Ishikawa (cell line): ENCODE data around the gene TLR4.

Experiments used
- CEBPB ChIP-seq: IDR thresholded peaks from 2 replicates; pipeline ENCODE4 v1.6.1; 2012
- CREB1 ChIP-seq: IDR thresholded peaks from 2 replicates; pipeline ENCODE4 v1.6.1; 2012; ENCODE audit warnings: low read depth
- EGR1 ChIP-seq: IDR thresholded peaks from 2 replicates; pipeline ENCODE4 v1.6.1; 2012
- EP300 ChIP-seq: IDR thresholded peaks from 2 replicates; pipeline ENCODE4 v1.6.1; 2012; ENCODE audit warnings: borderline replicate concordance
- FOXM1 ChIP-seq: IDR thresholded peaks from 2 replicates; pipeline ENCODE4 v1.6.1; 2012; ENCODE audit warnings: low read depth, borderline replicate concordance
- MAX ChIP-seq: IDR thresholded peaks from 2 replicates; pipeline ENCODE4 v1.6.1; 2012
- NFIC ChIP-seq: IDR thresholded peaks from 2 replicates; pipeline ENCODE4 v1.6.1; 2012
- RAD21 ChIP-seq: IDR thresholded peaks from 2 replicates; pipeline ENCODE4 v1.6.1; 2012; ENCODE audit warnings: low read depth
- REST ChIP-seq: IDR thresholded peaks from 2 replicates; pipeline ENCODE4 v1.6.1; 2012; ENCODE audit warnings: low read depth, mild to moderate bottlenecking
- TAF1 ChIP-seq: IDR thresholded peaks from 2 replicates; pipeline ENCODE4 v1.6.1; 2012; ENCODE audit warnings: low read depth, mild to moderate bottlenecking
- TCF12 ChIP-seq: IDR thresholded peaks from 2 replicates; pipeline ENCODE4 v1.6.1; 2012; ENCODE audit warnings: low read depth
- TEAD4 ChIP-seq: IDR thresholded peaks from 2 replicates; pipeline ENCODE4 v1.6.1; 2012
- YY1 ChIP-seq: IDR thresholded peaks from 2 replicates; pipeline ENCODE4 v1.6.1; 2012; ENCODE audit warnings: low read depth
- ZBTB7A ChIP-seq: IDR thresholded peaks from 2 replicates; pipeline ENCODE4 v1.6.1; 2012; ENCODE audit warnings: low read depth
- TF ChIP-seq, protein P1 (sequence below): IDR thresholded peaks from 2 replicates; pipeline ENCODE4 v1.6.1; 2012

TLR4 gene

GRCh38 chr9:117696154-117696553, 8.0 kb upstream of the TLR4 start:
- no peak for TF ChIP-seq NFIC
- no peak for TF ChIP-seq EGR1
- TF ChIP-seq TEAD4 = no peak
- TF ChIP-seq, protein P1, sequence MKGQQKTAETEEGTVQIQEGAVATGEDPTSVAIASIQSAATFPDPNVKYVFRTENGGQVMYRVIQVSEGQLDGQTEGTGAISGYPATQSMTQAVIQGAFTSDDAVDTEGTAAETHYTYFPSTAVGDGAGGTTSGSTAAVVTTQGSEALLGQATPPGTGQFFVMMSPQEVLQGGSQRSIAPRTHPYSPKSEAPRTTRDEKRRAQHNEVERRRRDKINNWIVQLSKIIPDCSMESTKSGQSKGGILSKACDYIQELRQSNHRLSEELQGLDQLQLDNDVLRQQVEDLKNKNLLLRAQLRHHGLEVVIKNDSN = no peak
- TF ChIP-seq ZBTB7A = no peak

- TF ChIP-seq ZBTB7A (no peak), MAX (no peak), RAD21 (no peak), TAF1 (no peak), TEAD4 (no peak), YY1 (no peak), CREB1 (no peak), EP300 (no peak), CEBPB (no peak), REST (no peak), FOXM1 (no peak), EGR1 (no peak), NFIC (no peak), TCF12 (no peak)
- TF ChIP-seq, protein P1 = no peak
Measured at GRCh38 chr9:117697046-117697445, 7.2 kb upstream of the TLR4 start.

DNA sequence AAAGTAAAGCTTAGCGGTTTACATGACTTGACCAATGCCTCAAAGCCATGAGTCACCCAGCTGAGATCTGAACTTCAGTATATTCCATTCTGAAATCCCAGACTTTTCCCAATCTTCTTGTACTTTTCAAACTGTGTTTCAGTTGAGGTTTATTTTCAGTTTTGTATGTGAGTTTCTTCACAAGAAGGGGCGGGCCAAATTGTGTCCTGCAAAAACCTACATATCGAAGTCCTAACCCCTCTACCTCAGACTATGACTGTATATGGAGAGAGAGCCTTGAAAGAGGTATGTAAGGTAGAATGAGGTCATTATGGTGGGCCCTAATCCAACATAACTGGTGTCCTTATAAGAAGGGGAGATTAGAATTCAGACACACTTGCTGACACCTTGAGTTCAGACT, 666 bp upstream of the TLR4 start:
- TF ChIP-seq TCF12 = no peak
- no peak for TF ChIP-seq YY1
- no peak for TF ChIP-seq EGR1

- TF ChIP-seq YY1 (no peak), ZBTB7A (no peak), RAD21 (no peak), TCF12 (no peak), MAX (no peak), TAF1 (no peak), REST (no peak), TEAD4 (no peak), NFIC (no peak), FOXM1 (no peak), EP300 (no peak), CEBPB (no peak), EGR1 (no peak), CREB1 (no peak)
- TF ChIP-seq, protein P1 = no peak
Measured at GRCh38 chr9:117704597-117704996, 394 bp downstream of the TLR4 start.

GRCh38 chr9:117705386-117705785, 1.2 kb downstream of the TLR4 start:
- no peak for TF ChIP-seq REST
- no peak for TF ChIP-seq FOXM1
- no peak for TF ChIP-seq MAX
- TF ChIP-seq EP300 = no peak
- no peak for TF ChIP-seq EGR1
- TF ChIP-seq, protein P1 = no peak
- TF ChIP-seq TCF12 = no peak
- TF ChIP-seq NFIC = no peak
- no peak for TF ChIP-seq ZBTB7A
- no peak for TF ChIP-seq CEBPB
- TF ChIP-seq RAD21 = no peak
- TF ChIP-seq TAF1 = no peak
